Measurements from ENCODE around the gene TTLL7. TPM values are rescaled to one million over a fixed set of nuclear protein-coding genes. Genes with fewer than 3 reads are reported as not detected.

Gene TTLL7
- polyA plus RNA-seq, 1 donor (not counting 4 experiments of a cell fraction or from before 2014, with no cell fraction given), result 8.1 TPM

DNA sequence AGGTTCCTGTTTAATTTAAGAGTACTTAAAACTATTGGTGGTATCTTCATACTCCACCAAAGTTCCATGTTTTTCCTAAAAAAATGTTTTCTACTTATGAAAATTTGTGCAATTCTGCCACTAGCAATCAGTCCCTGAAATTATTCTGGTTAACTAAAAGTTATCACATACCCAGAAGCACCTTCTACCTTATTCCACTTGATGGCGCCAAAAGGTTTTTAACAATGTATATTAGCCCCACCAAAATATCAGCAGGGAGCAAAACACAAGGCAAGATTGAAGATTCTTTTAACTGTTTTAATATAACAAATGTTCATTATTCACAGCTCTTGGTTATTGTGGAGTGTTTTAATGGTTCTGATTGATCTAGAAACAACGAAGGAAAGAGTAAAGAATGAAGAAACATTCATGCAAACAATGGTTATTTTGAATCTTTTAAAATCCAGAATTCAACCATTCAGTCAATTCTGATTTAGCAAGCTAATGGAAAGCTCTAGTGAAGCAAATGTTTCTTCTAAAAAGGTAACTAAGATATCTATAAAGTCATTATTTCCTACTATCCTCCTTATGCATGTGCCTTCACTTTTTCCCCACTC lies 67.2 kb downstream of the TTLL7 start:
- no peaks in the 10 kb centered on the region for H3K27me3 ChIP-seq (ENCODE audit: control insufficient read depth, extremely low read depth, insufficient read depth, low read length)
- H3K4me3 ChIP-seq (ENCODE audit: control insufficient read depth in 2 of 3, extremely low read depth in 1 of 3, insufficient read depth in 2 of 3, low read depth in 1 of 3, low read length in 3 of 3), result no peak overlapping the region
- no peaks in the 10 kb centered on the region for H3K4me1 ChIP-seq (ENCODE audit: control insufficient read depth, extremely low read depth, insufficient read depth, low read length)
- DNase-seq (ENCODE audit: low read depth, low spot score) (no peak), FAIRE-seq (peak; percentile 64)
- no peak overlapping the region for H3K27ac ChIP-seq (ENCODE audit: control insufficient read depth, insufficient read depth, low read length)
- dilution Hi-C loops (cut with MboI; ENCODE audit: extremely low pct_ligation_motif_present, low sequenced_read_pairs), result no loop called here
- H3K9me1 ChIP-seq (ENCODE audit: control insufficient read depth, extremely low read depth, insufficient read depth, low read length), result no peaks in the 10 kb centered on the region
- TF ChIP-seq EZH2 (IDR thresholded peaks at IDR 0.05; ENCODE audit: low read length), result no peak
- TF ChIP-seq, protein P1, sequence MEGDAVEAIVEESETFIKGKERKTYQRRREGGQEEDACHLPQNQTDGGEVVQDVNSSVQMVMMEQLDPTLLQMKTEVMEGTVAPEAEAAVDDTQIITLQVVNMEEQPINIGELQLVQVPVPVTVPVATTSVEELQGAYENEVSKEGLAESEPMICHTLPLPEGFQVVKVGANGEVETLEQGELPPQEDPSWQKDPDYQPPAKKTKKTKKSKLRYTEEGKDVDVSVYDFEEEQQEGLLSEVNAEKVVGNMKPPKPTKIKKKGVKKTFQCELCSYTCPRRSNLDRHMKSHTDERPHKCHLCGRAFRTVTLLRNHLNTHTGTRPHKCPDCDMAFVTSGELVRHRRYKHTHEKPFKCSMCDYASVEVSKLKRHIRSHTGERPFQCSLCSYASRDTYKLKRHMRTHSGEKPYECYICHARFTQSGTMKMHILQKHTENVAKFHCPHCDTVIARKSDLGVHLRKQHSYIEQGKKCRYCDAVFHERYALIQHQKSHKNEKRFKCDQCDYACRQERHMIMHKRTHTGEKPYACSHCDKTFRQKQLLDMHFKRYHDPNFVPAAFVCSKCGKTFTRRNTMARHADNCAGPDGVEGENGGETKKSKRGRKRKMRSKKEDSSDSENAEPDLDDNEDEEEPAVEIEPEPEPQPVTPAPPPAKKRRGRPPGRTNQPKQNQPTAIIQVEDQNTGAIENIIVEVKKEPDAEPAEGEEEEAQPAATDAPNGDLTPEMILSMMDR (optimal IDR thresholded peaks at IDR 0.05 in 1 of 3, IDR thresholded peaks at IDR 0.05 in 1 of 3, conservative IDR thresholded peaks at IDR 0.05 in 1 of 3; ENCODE audit: extremely low read depth in 1 of 3, insufficient read depth in 2 of 3, low read length in 3 of 3), result peak in 2 of 3 experiments; percentile 45 to 61
- no peaks in the 10 kb centered on the region for H4K20me1 ChIP-seq (ENCODE audit: control insufficient read depth, extremely low read depth, insufficient read depth, low read length)
- no peak overlapping the region for H3K9ac ChIP-seq (ENCODE audit: control insufficient read depth, extremely low read depth, insufficient read depth, low read length)
- no peaks in the 10 kb centered on the region for H3K36me3 ChIP-seq (ENCODE audit: control insufficient read depth in 2 of 2, extremely low read depth in 1 of 2, insufficient read depth in 2 of 2, low read length in 2 of 2)
- no peak overlapping the region for H3K4me2 ChIP-seq (ENCODE audit: control insufficient read depth, extremely low read depth, insufficient read depth, low read depth, low read length)
- H3K79me2 ChIP-seq (ENCODE audit: control insufficient read depth, insufficient read depth, low read length), result no peaks in the 10 kb centered on the region
- no peak overlapping the region for H2AFZ ChIP-seq (ENCODE audit: control insufficient read depth, low read length)
- H3K9me3 ChIP-seq (ENCODE audit: control insufficient read depth, low read depth, low read length), result no peaks in the 10 kb centered on the region

DNA sequence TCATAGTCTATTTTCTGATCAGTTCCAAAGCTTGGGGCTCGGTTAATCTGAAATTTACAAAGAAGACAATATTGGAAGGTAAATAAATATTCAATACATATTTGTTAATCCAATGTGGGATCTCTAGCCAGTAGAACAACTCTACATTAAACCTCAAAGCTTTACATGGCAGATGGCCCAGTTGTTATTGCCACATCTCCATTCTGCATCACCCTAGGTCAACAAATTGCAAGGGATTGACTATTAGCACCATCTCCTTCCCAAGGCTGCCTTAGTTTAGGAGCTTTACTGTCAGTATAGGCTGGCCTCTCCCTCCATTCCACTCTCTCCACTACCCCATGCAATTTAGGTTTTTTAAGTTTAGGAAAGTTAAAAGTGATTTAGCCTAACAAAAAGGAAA lies 69.7 kb downstream of the TTLL7 start:
- TF ChIP-seq, protein P1 (optimal IDR thresholded peaks at IDR 0.05 in 1 of 3, IDR thresholded peaks at IDR 0.05 in 1 of 3, conservative IDR thresholded peaks at IDR 0.05 in 1 of 3; ENCODE audit: extremely low read depth in 1 of 3, insufficient read depth in 2 of 3, low read length in 3 of 3), result no peak
- TF ChIP-seq EZH2 (IDR thresholded peaks at IDR 0.05; ENCODE audit: low read length), result no peak
- no peak overlapping the region for H3K4me3 ChIP-seq (ENCODE audit: control insufficient read depth in 2 of 3, extremely low read depth in 1 of 3, insufficient read depth in 2 of 3, low read depth in 1 of 3, low read length in 3 of 3)
- H3K79me2 ChIP-seq (ENCODE audit: control insufficient read depth, insufficient read depth, low read length), result no peaks in the 10 kb centered on the region
- no peaks in the 10 kb centered on the region for H4K20me1 ChIP-seq (ENCODE audit: control insufficient read depth, extremely low read depth, insufficient read depth, low read length)
- no peaks in the 10 kb centered on the region for H3K27me3 ChIP-seq (ENCODE audit: control insufficient read depth, extremely low read depth, insufficient read depth, low read length)
- DNase-seq (ENCODE audit: low read depth, low spot score) (no peak), FAIRE-seq (no peak)
- H3K4me1 ChIP-seq (ENCODE audit: control insufficient read depth, extremely low read depth, insufficient read depth, low read length), result no peaks in the 10 kb centered on the region
- H2AFZ ChIP-seq (ENCODE audit: control insufficient read depth, low read length), result no peak overlapping the region
- H3K36me3 ChIP-seq (ENCODE audit: control insufficient read depth in 2 of 2, extremely low read depth in 1 of 2, insufficient read depth in 2 of 2, low read length in 2 of 2), result no peaks in the 10 kb centered on the region
- H3K27ac ChIP-seq (ENCODE audit: control insufficient read depth, insufficient read depth, low read length), result no peak overlapping the region
- no peak overlapping the region for H3K9ac ChIP-seq (ENCODE audit: control insufficient read depth, extremely low read depth, insufficient read depth, low read length)
- dilution Hi-C loops (cut with MboI; ENCODE audit: extremely low pct_ligation_motif_present, low sequenced_read_pairs), result no loop called here
- no peak overlapping the region for H3K4me2 ChIP-seq (ENCODE audit: control insufficient read depth, extremely low read depth, insufficient read depth, low read depth, low read length)
- no peaks in the 10 kb centered on the region for H3K9me3 ChIP-seq (ENCODE audit: control insufficient read depth, low read depth, low read length)
- no peaks in the 10 kb centered on the region for H3K9me1 ChIP-seq (ENCODE audit: control insufficient read depth, extremely low read depth, insufficient read depth, low read length)
